AG04449 (cell line): ENCODE measurements around the gene HPSE2.

Experiments used
- CTCF ChIA-PET: fragments of 350-600 bp; formaldehyde crosslinking; extraction: SDS; loops from one replicate; lab custom pipeline; 2021; ENCODE audit warnings: antibody characterized with exemption; lab: Yijun Ruan, JAX
- POLR2A ChIA-PET: fragments of 400-600, 350-600 bp; formaldehyde crosslinking; extraction: SDS; loops from one replicate; lab custom pipeline; 2020; ENCODE audit warnings: antibody characterized with exemption, inconsistent platforms; lab: Yijun Ruan, JAX
- DNase-seq: peaks from one replicate; pipeline ENCODE4 v3.0.0-alpha.2; 2010; ENCODE audit warnings: low read depth, low spot score
- H3K4me3 ChIP-seq: 2 replicates; pipeline ENCODE4 v1.5.1; 2011; ENCODE audit warnings: low read depth, mild to moderate bottlenecking, control low read depth, low read length
- TF ChIP-seq, protein P1 (sequence below): IDR thresholded peaks from one replicate; pipeline ENCODE4 v1.5.1; 2011; ENCODE audit warnings: mild to moderate bottlenecking, moderate library complexity, low read length, control low read depth, inconsistent platforms; ENCODE audit not compliant: insufficient read depth; ENCODE audit errors: missing control alignments

Gene HPSE2

DNA sequence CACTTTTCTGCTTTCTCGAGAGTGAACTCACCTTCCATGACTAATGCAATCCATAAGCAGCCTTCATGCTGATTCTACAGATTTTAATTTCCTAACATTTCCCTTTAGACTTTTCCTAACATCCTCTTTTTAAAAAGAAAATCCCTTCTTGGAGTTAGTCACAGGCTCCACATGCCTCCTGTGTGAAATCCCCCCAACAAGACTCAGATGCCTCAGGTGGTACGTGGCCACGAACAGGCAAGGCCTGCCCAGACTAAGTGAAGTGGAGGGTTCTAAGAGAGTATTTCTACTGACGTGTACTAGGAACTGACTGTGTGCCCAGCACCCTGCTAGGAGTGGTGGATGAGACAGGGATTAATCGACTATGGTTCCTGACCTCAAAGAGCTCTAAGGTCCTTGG, 663.1 kb downstream of the HPSE2 start:
- H3K4me3 ChIP-seq, result no peak overlapping the region
- no peak for DNase-seq
- TF ChIP-seq, protein P1, sequence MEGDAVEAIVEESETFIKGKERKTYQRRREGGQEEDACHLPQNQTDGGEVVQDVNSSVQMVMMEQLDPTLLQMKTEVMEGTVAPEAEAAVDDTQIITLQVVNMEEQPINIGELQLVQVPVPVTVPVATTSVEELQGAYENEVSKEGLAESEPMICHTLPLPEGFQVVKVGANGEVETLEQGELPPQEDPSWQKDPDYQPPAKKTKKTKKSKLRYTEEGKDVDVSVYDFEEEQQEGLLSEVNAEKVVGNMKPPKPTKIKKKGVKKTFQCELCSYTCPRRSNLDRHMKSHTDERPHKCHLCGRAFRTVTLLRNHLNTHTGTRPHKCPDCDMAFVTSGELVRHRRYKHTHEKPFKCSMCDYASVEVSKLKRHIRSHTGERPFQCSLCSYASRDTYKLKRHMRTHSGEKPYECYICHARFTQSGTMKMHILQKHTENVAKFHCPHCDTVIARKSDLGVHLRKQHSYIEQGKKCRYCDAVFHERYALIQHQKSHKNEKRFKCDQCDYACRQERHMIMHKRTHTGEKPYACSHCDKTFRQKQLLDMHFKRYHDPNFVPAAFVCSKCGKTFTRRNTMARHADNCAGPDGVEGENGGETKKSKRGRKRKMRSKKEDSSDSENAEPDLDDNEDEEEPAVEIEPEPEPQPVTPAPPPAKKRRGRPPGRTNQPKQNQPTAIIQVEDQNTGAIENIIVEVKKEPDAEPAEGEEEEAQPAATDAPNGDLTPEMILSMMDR, result no peak
- POLR2A ChIA-PET, result no interaction called here
- CTCF ChIA-PET, result no interaction called here

DNA sequence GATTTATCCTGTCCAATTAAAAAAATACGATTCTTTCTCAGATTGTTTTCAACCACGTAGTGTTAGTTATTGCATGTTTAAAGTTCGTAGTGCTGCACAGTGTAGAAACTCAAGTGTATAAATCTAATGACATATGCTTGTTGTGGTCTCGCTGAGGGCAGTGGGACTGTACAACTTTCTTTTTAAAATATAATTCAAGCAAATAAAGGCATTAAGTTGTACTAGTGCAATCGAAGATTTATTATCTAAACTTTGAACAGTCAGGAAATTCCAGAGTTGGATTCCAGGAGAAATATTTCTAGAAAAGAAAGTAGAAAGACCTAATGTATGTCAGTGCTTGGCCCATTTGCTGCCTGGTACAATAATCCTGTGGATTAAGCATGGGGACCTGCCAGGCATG, 664.8 kb downstream of the HPSE2 start:
- ChIA-PET CTCF (no interaction called here), POLR2A (no interaction called here)
- DNase-seq, result no peak
- no peak overlapping the region for H3K4me3 ChIP-seq
- TF ChIP-seq, protein P1, result no peak

DNA sequence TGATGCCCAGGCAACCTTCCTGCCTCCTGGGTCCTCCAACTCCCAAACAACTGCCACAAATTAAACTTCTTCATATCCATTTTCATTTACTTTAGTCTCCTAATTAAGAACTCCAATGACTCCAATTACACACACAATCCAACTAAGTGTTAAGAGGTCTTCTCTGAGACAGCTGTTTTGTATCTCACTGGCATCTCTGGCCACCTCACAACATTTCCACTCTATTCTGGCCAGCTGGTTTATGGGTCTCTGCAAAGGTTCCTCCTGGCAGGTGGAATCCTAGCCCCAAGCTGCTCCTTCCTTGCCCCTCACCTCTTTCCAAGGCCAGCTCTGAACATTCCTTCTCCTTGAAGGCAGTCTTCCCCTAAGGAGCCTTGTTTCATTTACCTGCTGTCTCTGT, 665.8 kb downstream of the HPSE2 start:
- CTCF ChIA-PET, result no interaction called here
- H3K4me3 ChIP-seq, result no peak overlapping the region
- no peak for DNase-seq
- TF ChIP-seq, protein P1, result no peak
- POLR2A ChIA-PET, result no interaction called here

DNA sequence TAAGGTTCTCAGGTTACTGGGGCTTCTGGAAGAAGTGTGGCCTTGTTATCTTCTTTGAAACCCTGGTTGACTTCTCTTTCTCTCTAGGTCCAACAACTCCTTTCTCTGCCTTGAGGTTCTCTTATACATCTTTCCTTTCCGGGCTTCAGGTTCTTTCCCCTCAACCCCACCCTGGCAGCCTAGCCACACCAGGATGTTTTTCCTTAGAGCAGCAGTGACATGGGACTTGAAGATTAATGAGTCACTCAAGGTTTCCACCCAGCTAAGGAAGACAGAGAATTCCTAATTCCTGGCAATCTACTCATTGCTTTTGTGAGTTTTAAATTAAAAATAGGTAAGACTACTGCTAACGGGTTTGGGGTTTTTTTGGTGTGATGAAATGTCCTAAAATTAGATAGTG, 667.1 kb downstream of the HPSE2 start:
- TF ChIP-seq, protein P1, result no peak
- H3K4me3 ChIP-seq, result no peak overlapping the region
- ChIA-PET POLR2A (no interaction called here), CTCF (no interaction called here)
- DNase-seq, result no peak

DNA sequence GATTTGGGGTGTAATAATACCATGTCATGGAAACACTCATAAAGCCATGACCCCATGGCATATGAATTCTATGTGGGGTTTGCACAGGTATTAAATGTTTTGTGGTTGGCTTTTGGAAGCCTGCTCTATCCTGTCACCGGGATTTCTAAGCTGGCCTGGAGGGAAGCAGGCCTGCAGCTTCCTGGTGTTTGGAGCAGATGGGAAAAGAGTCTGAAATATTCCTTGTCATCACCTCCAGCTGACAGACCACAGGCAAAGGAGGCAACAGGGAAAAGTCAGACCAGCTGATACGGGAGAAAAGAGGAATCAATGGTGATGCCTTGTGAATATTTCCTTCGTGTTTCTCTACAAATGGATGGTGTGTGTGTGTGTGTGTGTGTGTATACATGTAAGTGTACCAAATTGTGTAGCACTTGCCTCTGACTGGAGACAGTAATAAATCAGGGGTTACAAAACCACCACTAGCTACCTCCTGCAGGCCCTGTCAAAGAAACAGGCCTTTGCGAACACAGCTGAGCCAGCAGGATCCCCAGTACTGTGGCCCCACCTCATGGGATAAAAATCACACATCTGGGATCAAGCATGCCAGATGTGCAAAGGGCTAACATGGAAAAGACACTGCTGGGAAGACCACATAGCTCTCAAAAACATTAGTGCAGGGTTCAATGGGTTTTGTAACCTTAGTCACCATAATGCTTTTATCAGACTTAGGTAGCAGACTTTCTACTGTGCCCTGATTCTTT, 668.1 kb downstream of the HPSE2 start:
- no peak for DNase-seq
- ChIA-PET CTCF (interaction anchor here (0.8 kb wide), 1 partner anchor 9 kb away, joined by 3 read pairs; no protein-coding TSS in a partner anchor), POLR2A (no interaction called here)
- TF ChIP-seq, protein P1, result no peak
- H3K4me3 ChIP-seq, result no peak overlapping the region

DNA sequence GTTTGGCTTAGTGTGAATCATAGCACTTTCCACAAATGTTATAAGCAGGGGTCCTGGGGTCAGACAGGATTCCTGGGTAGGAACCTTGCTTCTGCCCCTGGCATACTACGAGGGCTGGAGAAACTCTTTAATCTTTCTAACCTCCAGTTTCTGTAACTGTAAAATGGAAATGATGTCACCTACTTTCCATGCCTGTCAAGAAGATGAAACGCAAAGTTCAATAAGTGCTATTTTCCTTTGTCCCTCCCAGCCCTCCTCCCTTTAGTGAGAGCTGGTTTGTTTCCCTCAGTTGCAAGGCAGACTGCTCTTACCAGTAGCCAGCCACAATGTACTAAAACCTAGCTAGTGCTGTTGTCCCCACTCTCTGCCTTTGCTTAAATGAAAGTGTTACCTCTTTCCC, 671.8 kb downstream of the HPSE2 start:
- ChIA-PET POLR2A (no interaction called here), CTCF (no interaction called here)
- H3K4me3 ChIP-seq, result no peak overlapping the region
- no peak for DNase-seq
- TF ChIP-seq, protein P1, result no peak
